IPS-NIHi7 (cell line): ENCODE measurements around the gene MED7.
"Not testable (repeated sequence)": the region's sequence is repeated elsewhere in the genome, so short reads cannot be mapped to it uniquely, and the experiment has no call there.

Source experiments
- DNase-seq: peaks from one replicate; pipeline ENCODE4 v3.0.0; 2012; ENCODE audit warnings: mixed read lengths; ENCODE audit errors: extremely low spot score

Gene MED7

GRCh38 chr5:157142317-157143126 is at the start of gene MED7:
Gene MED7, minus strand, starts transcription at chr5:157142865. Its CDS starts 3,434 bp downstream, at chr5:157139431.
- peak; percentile 98 for DNase-seq

- DNase-seq = no peak
Observed at GRCh38 chr5:157189223-157189622, 46.6 kb upstream of the MED7 start.

GRCh38 chr5:157188270-157188669 is 45.6 kb upstream of the MED7 start:
- DNase-seq = no peak

GRCh38 chr5:157187046-157187754 is 44.5 kb upstream of the MED7 start:
- no peak for DNase-seq

- no peak for DNase-seq
Observed at GRCh38 chr5:157186309-157187045, 43.8 kb upstream of the MED7 start.

- DNase-seq = not testable (repeated sequence)
Observed at GRCh38 chr5:157185122-157185521, 42.5 kb upstream of the MED7 start.

- DNase-seq = no peak
Observed at GRCh38 chr5:157184117-157184670, 41.5 kb upstream of the MED7 start.

GRCh38 chr5:157182143-157182757 is 39.6 kb upstream of the MED7 start:
- DNase-seq = no peak

GRCh38 chr5:157180374-157181264 is 38.0 kb upstream of the MED7 start, which contains the start of gene ITK:
Gene ITK, plus strand, starts transcription at chr5:157180840. Its CDS starts 138 bp downstream, at chr5:157180978.
- no peak for DNase-seq

GRCh38 chr5:157178966-157179365 is 36.3 kb upstream of the MED7 start:
- no peak for DNase-seq

GRCh38 chr5:157177953-157178352 is 35.3 kb upstream of the MED7 start:
- DNase-seq = no peak

- DNase-seq = no peak
Observed at GRCh38 chr5:157175071-157175612, 32.5 kb upstream of the MED7 start.

- DNase-seq = no peak
Observed at GRCh38 chr5:157172403-157172802, 29.7 kb upstream of the MED7 start.

GRCh38 chr5:157168286-157168685 is 25.6 kb upstream of the MED7 start:
- DNase-seq = no peak

- DNase-seq = no peak
Observed at GRCh38 chr5:157167214-157167621, 24.6 kb upstream of the MED7 start.

GRCh38 chr5:157166214-157167213 is 23.8 kb upstream of the MED7 start, which contains the start of gene GARIN3:
Gene GARIN3, minus strand, starts transcription at chr5:157166264. Its CDS starts 96 bp downstream, at chr5:157166168.
- DNase-seq = no peak

GRCh38 chr5:157165668-157166067 is 23.0 kb upstream of the MED7 start:
- no peak for DNase-seq

- no peak for DNase-seq
Observed at GRCh38 chr5:157165261-157165660, 22.6 kb upstream of the MED7 start.

- DNase-seq = no peak
Observed at GRCh38 chr5:157164521-157164920, 21.9 kb upstream of the MED7 start.
